H7 (cell line): ENCODE measurements around the gene GADD45GIP1. TPM values are rescaled to one million over a fixed set of nuclear protein-coding genes. Genes with fewer than 3 reads are reported as not detected.
"Not testable (repeated sequence)": the region's sequence is repeated elsewhere in the genome, so short reads cannot be mapped to it uniquely, and the experiment has no call there.

Experiments
- DNase-seq: peaks from one replicate; pipeline ENCODE4 v3.0.0; 2012
- H3K27me3 ChIP-seq: 2 replicates; pipeline ENCODE4 v1.6.0; 2011; ENCODE audit warnings: mild to moderate bottlenecking, low read length; ENCODE audit not compliant: control insufficient read depth, insufficient read depth
- H3K36me3 ChIP-seq: replicated peaks from 2 replicates; pipeline ENCODE4 v1.5.1; 2011; ENCODE audit warnings: low read length; ENCODE audit not compliant: control insufficient read depth, insufficient read depth
- H3K4me3 ChIP-seq: 2 replicates; pipeline ENCODE4 v1.5.1; 2011; ENCODE audit warnings: low read depth, mild to moderate bottlenecking, control low read depth, low read length, moderate library complexity; ENCODE audit not compliant: insufficient read depth
- total RNA-seq: library from RNA; depleted of rRNA; stranded (reverse); fragments of >200 nt; shearing (Covaris generic); gene quantifications from 2 replicates; pipeline ENCODE4 v1.2.3, GENCODE V29; 2014

Gene GADD45GIP1
- total RNA-seq, 1 experiment from 2014 or later, result 40.4 TPM

- Histone ChIP-seq H3K36me3 (peaks cover 23% of the 10 kb centered on the region), H3K4me3 (peak overlapping the region; percentile 99), H3K27me3 (no peaks in the 10 kb centered on the region)
- DNase-seq, result no peak
These were observed 24.4 kb downstream of the GADD45GIP1 start for GRCh38 chr19:12932392-12933286.

GRCh38 chr19:12930002-12930645 is 26.9 kb downstream of the GADD45GIP1 start:
- Histone ChIP-seq H3K27me3 (no peaks in the 10 kb centered on the region), H3K36me3 (peaks cover 33% of the 10 kb centered on the region), H3K4me3 (no peak overlapping the region)
- no peak for DNase-seq

- H3K36me3 ChIP-seq, result peaks cover 45% of the 10 kb centered on the region
- H3K4me3 ChIP-seq, result no peak overlapping the region
- DNase-seq, result peak; percentile 28
- no peaks in the 10 kb centered on the region for H3K27me3 ChIP-seq
These were observed 32.3 kb downstream of the GADD45GIP1 start for GRCh38 chr19:12924621-12925310.

GRCh38 chr19:12922959-12923358 is 34.1 kb downstream of the GADD45GIP1 start:
- no peak overlapping the region for H3K4me3 ChIP-seq
- H3K36me3 ChIP-seq, result peaks cover 33% of the 10 kb centered on the region
- H3K27me3 ChIP-seq, result peaks cover 11% of the 10 kb centered on the region
- no peak for DNase-seq

GRCh38 chr19:12921047-12921446 is 36.0 kb downstream of the GADD45GIP1 start:
- Histone ChIP-seq H3K4me3 (no peak overlapping the region), H3K36me3 (peaks cover 24% of the 10 kb centered on the region), H3K27me3 (peaks cover 11% of the 10 kb centered on the region)
- no peak for DNase-seq

- no peak for DNase-seq
- Histone ChIP-seq H3K36me3 (peaks cover 9% of the 10 kb centered on the region), H3K4me3 (no peak overlapping the region), H3K27me3 (peaks cover 11% of the 10 kb centered on the region)
These were observed 38.8 kb downstream of the GADD45GIP1 start for GRCh38 chr19:12918253-12918652.

- DNase-seq, H3K4me3 ChIP-seq, H3K36me3 ChIP-seq: not testable (repeated sequence)
- peaks cover 11% of the 10 kb centered on the region for H3K27me3 ChIP-seq
These were observed 41.2 kb downstream of the GADD45GIP1 start for GRCh38 chr19:12915860-12916259.

- H3K36me3 ChIP-seq, result no peaks in the 10 kb centered on the region
- H3K27me3 ChIP-seq, result peaks cover 11% of the 10 kb centered on the region
- H3K4me3 ChIP-seq, result no peak overlapping the region
- no peak for DNase-seq
These were observed 43.0 kb downstream of the GADD45GIP1 start for GRCh38 chr19:12913851-12914690.

GRCh38 chr19:12913011-12913561 is 43.9 kb downstream of the GADD45GIP1 start:
- peak; percentile 86 for DNase-seq
- Histone ChIP-seq H3K36me3 (no peaks in the 10 kb centered on the region), H3K27me3 (peaks cover 2% of the 10 kb centered on the region), H3K4me3 (no peak overlapping the region)

- no peaks in the 10 kb centered on the region for H3K27me3 ChIP-seq
- no peaks in the 10 kb centered on the region for H3K36me3 ChIP-seq
- DNase-seq, result no peak
- no peak overlapping the region for H3K4me3 ChIP-seq
These were observed 44.5 kb downstream of the GADD45GIP1 start for GRCh38 chr19:12912571-12912970.

- Histone ChIP-seq H3K27me3 (no peaks in the 10 kb centered on the region), H3K4me3 (no peak overlapping the region), H3K36me3 (no peaks in the 10 kb centered on the region; the same call in 1 of the 2 replicates)
- DNase-seq, result no peak
These were observed 49.9 kb downstream of the GADD45GIP1 start for GRCh38 chr19:12907166-12907565.
